ENCODE results near the gene VAV1. TPM values are rescaled to one million over a fixed set of nuclear protein-coding genes. Genes with fewer than 3 reads are reported as not detected.

VAV1 gene
- total RNA-seq, 4 donors from 2014 or later, result 1.0 to 2.0 (median 1.4) TPM

DNA sequence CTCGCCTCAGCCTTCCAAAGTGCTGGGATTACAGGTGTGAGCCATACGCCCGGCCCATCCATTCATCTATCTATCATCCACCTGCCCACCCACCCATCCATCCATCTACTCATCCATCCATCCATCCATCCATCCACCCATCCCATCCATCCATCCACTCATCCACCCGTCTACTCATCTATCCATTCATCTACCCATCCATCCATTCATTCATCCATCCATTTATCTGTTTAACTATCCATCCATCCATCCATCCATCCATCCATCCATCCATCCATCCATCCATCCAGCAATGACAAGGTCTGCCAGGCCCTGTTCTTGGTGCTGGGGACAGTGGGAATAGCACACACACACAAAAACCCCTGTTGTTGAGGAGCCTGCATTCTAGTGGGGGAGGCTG lies 4.5 kb downstream of the VAV1 start:
- no peak for TF ChIP-seq POLR2A (IDR thresholded peaks at IDR 0.05)
- TF ChIP-seq, protein P1, sequence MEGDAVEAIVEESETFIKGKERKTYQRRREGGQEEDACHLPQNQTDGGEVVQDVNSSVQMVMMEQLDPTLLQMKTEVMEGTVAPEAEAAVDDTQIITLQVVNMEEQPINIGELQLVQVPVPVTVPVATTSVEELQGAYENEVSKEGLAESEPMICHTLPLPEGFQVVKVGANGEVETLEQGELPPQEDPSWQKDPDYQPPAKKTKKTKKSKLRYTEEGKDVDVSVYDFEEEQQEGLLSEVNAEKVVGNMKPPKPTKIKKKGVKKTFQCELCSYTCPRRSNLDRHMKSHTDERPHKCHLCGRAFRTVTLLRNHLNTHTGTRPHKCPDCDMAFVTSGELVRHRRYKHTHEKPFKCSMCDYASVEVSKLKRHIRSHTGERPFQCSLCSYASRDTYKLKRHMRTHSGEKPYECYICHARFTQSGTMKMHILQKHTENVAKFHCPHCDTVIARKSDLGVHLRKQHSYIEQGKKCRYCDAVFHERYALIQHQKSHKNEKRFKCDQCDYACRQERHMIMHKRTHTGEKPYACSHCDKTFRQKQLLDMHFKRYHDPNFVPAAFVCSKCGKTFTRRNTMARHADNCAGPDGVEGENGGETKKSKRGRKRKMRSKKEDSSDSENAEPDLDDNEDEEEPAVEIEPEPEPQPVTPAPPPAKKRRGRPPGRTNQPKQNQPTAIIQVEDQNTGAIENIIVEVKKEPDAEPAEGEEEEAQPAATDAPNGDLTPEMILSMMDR (IDR thresholded peaks at IDR 0.05), result no peak
- WGBS, 2 donors, result 85 to 97% methylated on average over 4 of the region's 4 CpGs
- intact Hi-C loops (cut with DNase I; ENCODE audit: low total_unique reads), result no loop called here
- no peak for DNase-seq (ENCODE audit: low spot score in 2 of 2)
- H3K4me3 ChIP-seq (ENCODE audit: low read depth, poor library complexity, severe bottlenecking), result no peak overlapping the region

DNA sequence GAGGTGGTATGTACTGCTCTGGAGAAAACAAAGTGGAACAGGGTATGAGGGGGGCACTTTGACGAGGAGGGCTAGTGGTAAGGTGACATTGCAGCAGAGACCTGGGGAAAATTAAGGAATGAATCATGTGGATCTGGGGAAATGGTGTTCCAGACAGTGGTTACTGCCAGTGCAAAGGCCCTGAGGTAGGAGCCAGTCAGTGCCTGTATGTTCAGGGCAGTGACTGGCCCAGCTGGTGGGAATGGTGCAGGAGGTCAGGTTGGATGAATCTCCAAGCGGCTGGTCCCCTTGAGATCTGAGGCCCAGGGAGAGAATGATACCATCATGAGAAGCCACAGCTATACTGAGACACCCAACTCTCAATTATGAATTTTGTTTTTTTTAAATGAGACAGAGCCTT lies 4.9 kb downstream of the VAV1 start:
- TF ChIP-seq POLR2A (IDR thresholded peaks at IDR 0.05), result no peak
- TF ChIP-seq, protein P1 (IDR thresholded peaks at IDR 0.05), result no peak
- 94 to 95% methylated on average over 2 of the region's 2 CpGs for WGBS, 2 donors
- DNase-seq (ENCODE audit: low spot score in 2 of 2), result no peak
- H3K4me3 ChIP-seq (ENCODE audit: low read depth, poor library complexity, severe bottlenecking), result no peak overlapping the region
- intact Hi-C loops (cut with DNase I; ENCODE audit: low total_unique reads), result no loop called here

DNA sequence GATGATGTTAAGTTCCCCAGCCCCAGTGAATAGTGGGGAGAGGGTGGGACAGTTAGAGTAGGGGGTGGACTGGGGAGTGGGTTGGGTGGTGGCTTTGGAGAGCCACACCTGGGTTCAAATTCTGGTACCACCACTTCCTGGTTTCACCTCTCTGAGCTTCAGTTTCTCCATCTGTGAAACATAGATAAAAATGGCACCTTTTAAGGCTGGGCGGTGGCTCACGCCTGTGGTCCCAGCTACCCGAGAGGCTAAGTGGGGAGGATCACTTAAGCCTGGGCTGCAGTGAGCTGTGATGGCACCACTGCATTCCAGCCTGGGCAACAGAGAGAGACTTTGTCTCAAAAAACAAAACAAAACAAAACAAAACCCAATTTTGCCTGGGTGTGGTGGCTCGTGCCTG lies 5.9 kb downstream of the VAV1 start:
- 68 to 71% methylated on average over 4 of the region's 4 CpGs for WGBS, 2 donors
- no peak for DNase-seq (ENCODE audit: low spot score in 2 of 2)
- no peak overlapping the region for H3K4me3 ChIP-seq (ENCODE audit: low read depth, poor library complexity, severe bottlenecking)
- TF ChIP-seq, protein P1 (IDR thresholded peaks at IDR 0.05), result no peak
- no peak for TF ChIP-seq POLR2A (IDR thresholded peaks at IDR 0.05)
- intact Hi-C loops (cut with DNase I; ENCODE audit: low total_unique reads), result no loop called here

DNA sequence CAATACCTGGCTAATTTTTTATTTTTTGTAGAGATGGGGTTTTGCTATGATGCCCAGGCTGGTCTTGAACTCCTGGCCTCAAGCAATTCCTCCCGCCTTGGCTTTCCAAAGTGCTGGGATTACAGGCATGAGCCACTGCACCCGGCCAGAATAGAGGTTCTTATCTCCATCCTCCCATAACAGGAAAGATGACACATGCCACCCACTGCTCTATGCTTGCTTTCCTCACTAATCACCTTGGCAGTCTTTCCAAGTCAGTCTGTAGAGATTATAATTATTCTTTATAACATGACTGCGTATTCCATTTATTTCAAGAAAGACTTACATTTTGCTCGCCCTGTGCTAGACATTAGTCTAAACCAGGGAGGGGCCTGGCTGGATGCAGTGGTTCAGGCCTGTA lies 6.7 kb downstream of the VAV1 start:
- no peak for TF ChIP-seq POLR2A (IDR thresholded peaks at IDR 0.05)
- 58 to 64% methylated on average over 4 of the region's 4 CpGs for WGBS, 2 donors
- DNase-seq (ENCODE audit: low spot score in 2 of 2), result no peak
- intact Hi-C loops (cut with DNase I; ENCODE audit: low total_unique reads), result no loop called here
- no peak overlapping the region for H3K4me3 ChIP-seq (ENCODE audit: low read depth, poor library complexity, severe bottlenecking)

DNA sequence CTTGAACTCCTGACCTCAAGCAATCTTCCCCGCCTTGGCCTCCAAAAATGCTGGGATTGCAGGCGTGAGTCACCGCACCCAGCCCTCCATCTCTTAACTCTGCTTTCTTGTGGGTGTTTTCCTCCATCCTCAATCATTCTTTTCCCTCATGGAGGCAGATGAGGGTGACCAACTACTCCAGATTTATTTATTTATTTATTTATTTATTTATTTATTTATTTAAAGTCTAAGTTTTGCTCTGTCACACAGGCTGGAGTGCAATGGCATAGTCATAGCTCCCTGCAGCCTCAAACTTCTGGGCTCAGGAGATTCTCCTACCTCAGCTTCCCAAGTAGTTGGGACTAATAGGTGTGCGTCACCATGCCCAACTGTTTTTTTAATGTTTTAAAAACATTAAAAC lies 14.9 kb downstream of the VAV1 start:
- WGBS, 2 donors, result 93 to 97% methylated on average over 4 of the region's 4 CpGs
- DNase-seq (ENCODE audit: low spot score in 2 of 2), result no peak
- no peak overlapping the region for H3K4me3 ChIP-seq (ENCODE audit: low read depth, poor library complexity, severe bottlenecking)
- TF ChIP-seq POLR2A (IDR thresholded peaks at IDR 0.05), result no peak
- TF ChIP-seq, protein P1 (IDR thresholded peaks at IDR 0.05), result no peak
- intact Hi-C loops (cut with DNase I; ENCODE audit: low total_unique reads), result no loop called here

DNA sequence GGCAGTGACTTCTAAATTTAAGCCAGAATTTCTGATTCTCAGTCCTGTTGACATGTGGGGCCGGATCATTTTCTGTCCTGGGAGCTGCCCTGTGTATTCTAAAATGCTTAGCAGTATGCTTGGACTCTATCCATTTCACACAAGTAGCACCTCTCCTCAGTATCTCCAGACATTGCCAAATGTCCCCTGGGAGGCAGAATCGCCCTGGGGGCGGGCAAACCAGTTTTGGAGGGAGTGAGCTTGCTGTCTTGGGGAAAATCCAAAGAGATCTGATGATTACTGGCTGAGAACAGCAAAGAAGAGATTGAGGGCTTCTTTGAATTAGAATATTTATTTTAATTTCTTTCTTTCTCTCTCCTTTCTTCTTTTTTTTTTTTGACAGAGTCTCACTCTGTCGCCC lies 16.4 kb downstream of the VAV1 start:
- DNase-seq (ENCODE audit: low spot score in 2 of 2), result no peak
- intact Hi-C loops (cut with DNase I; ENCODE audit: low total_unique reads), result no loop called here
- no peak overlapping the region for H3K4me3 ChIP-seq (ENCODE audit: low read depth, poor library complexity, severe bottlenecking)
- 44 to 49% methylated on average over 4 of the region's 4 CpGs for WGBS, 2 donors
- no peak for TF ChIP-seq POLR2A (IDR thresholded peaks at IDR 0.05)
- TF ChIP-seq, protein P1 (IDR thresholded peaks at IDR 0.05), result no peak
